MM.1S (cell line): ENCODE results near the gene ARF3.

Experiments
- DNase-seq: peaks from one replicate; pipeline ENCODE4 v3.0.0-alpha.2; 2015
- H2AFZ ChIP-seq: fragments of 300-600 bp; sonication (generic); 2 replicates; pipeline ENCODE4 v1.6.0; 2016; ENCODE audit warnings: antibody characterized with exemption, low read length
- H3F3A ChIP-seq: fragments of 300-600 bp; sonication (generic); 2 replicates; pipeline ENCODE4 v1.6.1; 2016; ENCODE audit warnings: mild to moderate bottlenecking, antibody characterized with exemption, low read length, moderate library complexity, mixed read lengths; ENCODE audit not compliant: insufficient read depth
- H3K27ac ChIP-seq: fragments of 300-600 bp; sonication (generic); 2 replicates; pipeline ENCODE4 v1.5.1; 2016; ENCODE audit warnings: mild to moderate bottlenecking, low read length
- H3K27me3 ChIP-seq: fragments of 300-600 bp; sonication (generic); replicated peaks from 2 replicates; pipeline ENCODE4 v1.6.0; 2016; ENCODE audit warnings: low read length; ENCODE audit not compliant: insufficient read depth
- H3K36me3 ChIP-seq: fragments of 300-600 bp; sonication (generic); replicated peaks from 2 replicates; pipeline ENCODE4 v1.6.1; 2016; ENCODE audit warnings: mild to moderate bottlenecking, low read length, mixed read lengths; ENCODE audit not compliant: insufficient read depth
- H3K4me1 ChIP-seq: fragments of 300-600 bp; sonication (generic); 2 replicates; pipeline ENCODE4 v1.6.1; 2016; ENCODE audit warnings: low read length, mixed read lengths
- H3K4me2 ChIP-seq: fragments of 300-600 bp; sonication (generic); 2 replicates; pipeline ENCODE4 v1.6.0; 2016; ENCODE audit warnings: low read depth, low read length
- H3K4me3 ChIP-seq: fragments of 300-600 bp; sonication (generic); 2 replicates; pipeline ENCODE4 v1.5.1; 2016; ENCODE audit warnings: low read length, mixed read lengths
- H3K79me2 ChIP-seq: fragments of 300-600 bp; sonication (generic); 2 replicates; pipeline ENCODE4 v1.6.1; 2016; ENCODE audit warnings: mixed run types, low read length, mixed read lengths
- H3K9ac ChIP-seq: fragments of 300-600 bp; sonication (generic); 2 replicates; pipeline ENCODE4 v1.6.1; 2016; ENCODE audit warnings: low read length, mixed read lengths
- H3K9me2 ChIP-seq: fragments of 300-600 bp; sonication (generic); replicated peaks from 2 replicates; pipeline ENCODE4 v1.6.1; 2016; ENCODE audit warnings: mild to moderate bottlenecking, low read length, mixed read lengths; ENCODE audit not compliant: insufficient read depth
- H3K9me3 ChIP-seq: fragments of 300-600 bp; sonication (generic); replicated peaks from 2 replicates; pipeline ENCODE4 v1.6.1; 2016; ENCODE audit warnings: mild to moderate bottlenecking, low read length, mixed read lengths; ENCODE audit not compliant: insufficient read depth
- H4K20me1 ChIP-seq: fragments of 300-600 bp; sonication (generic); 2 replicates; pipeline ENCODE4 v1.6.1; 2016; ENCODE audit warnings: mild to moderate bottlenecking, low read length, moderate library complexity, mixed read lengths; ENCODE audit not compliant: insufficient read depth
- EZH2 ChIP-seq: fragments of 300-600 bp; sonication (generic); optimal IDR thresholded peaks from 2 replicates; pipeline ENCODE3; 2017; ENCODE audit warnings: low read depth, mild to moderate bottlenecking, antibody characterized with exemption, low read length, mixed read lengths
- EZH2phosphoT487 ChIP-seq: fragments of 300-600 bp; sonication (generic); IDR thresholded peaks from 2 replicates; pipeline ENCODE4 v1.6.1; 2018; ENCODE audit warnings: antibody characterized with exemption, low read length
- TF ChIP-seq, protein P1 (sequence below): fragments of 300-600 bp; sonication (generic); IDR thresholded peaks from 2 replicates; pipeline ENCODE4 v1.5.1; 2016; ENCODE audit warnings: antibody characterized with exemption, low read length, mixed read lengths

Gene ARF3

DNA sequence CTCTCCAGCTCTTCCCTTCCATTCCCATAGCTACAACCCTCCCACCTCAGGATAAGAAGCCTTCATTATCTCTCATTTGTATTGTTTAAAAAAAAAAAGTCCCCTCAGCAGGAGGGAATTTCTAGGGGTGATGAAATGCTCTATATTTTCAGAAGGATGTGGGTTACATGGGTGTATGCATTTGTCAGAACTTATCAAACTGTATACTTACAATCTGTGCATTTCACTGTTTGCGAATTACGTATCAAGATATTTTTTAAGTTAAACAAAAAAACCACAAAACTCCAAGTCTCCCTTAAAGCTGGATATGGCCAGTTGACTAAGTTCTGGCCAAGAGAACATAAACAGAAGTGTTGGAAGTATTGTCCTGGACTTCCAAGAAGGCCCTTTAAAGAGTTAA, 30.0 kb downstream of the ARF3 start:
- Histone ChIP-seq H3K9ac (no peak overlapping the region), H3K4me1 (peaks cover 4% of the 10 kb centered on the region), H3K27ac (no peak overlapping the region), H3K4me3 (no peak overlapping the region), H4K20me1 (no peaks in the 10 kb centered on the region), H3K27me3 (no peaks in the 10 kb centered on the region), H3K4me2 (no peak overlapping the region), H3K36me3 (no peaks in the 10 kb centered on the region), H3K9me3 (no peaks in the 10 kb centered on the region), H3K9me2 (no peaks in the 10 kb centered on the region), H3K79me2 (peaks cover 15% of the 10 kb centered on the region), H2AFZ (no peak overlapping the region), H3F3A (0 out of 2 replicates have a peak, but pooled peaks cover 4% of the 10 kb centered on the region)
- TF ChIP-seq, protein P1, sequence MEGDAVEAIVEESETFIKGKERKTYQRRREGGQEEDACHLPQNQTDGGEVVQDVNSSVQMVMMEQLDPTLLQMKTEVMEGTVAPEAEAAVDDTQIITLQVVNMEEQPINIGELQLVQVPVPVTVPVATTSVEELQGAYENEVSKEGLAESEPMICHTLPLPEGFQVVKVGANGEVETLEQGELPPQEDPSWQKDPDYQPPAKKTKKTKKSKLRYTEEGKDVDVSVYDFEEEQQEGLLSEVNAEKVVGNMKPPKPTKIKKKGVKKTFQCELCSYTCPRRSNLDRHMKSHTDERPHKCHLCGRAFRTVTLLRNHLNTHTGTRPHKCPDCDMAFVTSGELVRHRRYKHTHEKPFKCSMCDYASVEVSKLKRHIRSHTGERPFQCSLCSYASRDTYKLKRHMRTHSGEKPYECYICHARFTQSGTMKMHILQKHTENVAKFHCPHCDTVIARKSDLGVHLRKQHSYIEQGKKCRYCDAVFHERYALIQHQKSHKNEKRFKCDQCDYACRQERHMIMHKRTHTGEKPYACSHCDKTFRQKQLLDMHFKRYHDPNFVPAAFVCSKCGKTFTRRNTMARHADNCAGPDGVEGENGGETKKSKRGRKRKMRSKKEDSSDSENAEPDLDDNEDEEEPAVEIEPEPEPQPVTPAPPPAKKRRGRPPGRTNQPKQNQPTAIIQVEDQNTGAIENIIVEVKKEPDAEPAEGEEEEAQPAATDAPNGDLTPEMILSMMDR: no peak
- TF ChIP-seq EZH2phosphoT487: no peak
- DNase-seq: no peak

DNA sequence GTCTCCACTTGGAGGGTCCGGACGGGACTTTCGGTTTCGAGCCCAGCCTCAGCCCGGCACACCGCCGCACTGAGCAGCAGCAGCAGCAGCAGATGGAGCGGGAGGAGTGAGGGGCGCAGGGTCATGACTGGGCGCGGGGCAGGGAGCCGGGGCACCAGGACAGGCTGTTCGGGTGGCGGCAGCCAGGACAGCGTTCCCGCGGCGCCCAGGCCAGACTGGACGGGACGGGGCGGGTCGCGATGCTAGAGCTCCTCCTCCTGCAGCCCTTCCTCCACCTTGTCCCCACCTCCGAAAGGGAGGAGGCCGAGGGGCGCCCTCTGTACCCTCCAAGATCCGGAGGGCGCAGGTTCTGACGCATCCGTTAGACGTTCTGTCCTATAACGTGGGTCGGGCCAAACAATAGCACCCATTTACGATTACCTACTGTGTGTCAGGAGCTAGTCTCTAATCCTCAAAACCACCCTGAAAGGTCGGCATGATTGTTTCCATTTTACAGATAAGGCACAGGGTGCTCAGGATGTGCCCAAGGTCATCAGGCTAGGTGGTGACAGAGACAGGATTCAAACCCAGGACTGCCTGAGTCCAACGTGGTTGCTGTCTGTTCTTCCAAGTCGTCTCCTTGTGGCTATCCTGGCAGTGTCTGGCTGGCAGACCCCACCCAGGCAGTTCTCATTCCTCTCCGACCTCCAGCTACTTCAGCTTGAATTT, 31.8 kb downstream of the ARF3 start, which contains the start of gene FKBP11:
TSS of gene FKBP11 (minus strand) at position 189 of the 708 bp plus-strand sequence. CDS start at position 125, 64 bp downstream.
- TF ChIP-seq EZH2phosphoT487: no peak
- TF ChIP-seq EZH2: no peak
- TF ChIP-seq, protein P1: no peak
- Histone ChIP-seq H3K79me2 (peaks cover 15% of the 10 kb centered on the region), H3F3A (0 out of 2 replicates have a peak, but pooled peaks cover 4% of the 10 kb centered on the region), H3K9me2 (no peaks in the 10 kb centered on the region), H3K27me3 (no peaks in the 10 kb centered on the region), H3K4me1 (peaks cover 4% of the 10 kb centered on the region), H3K4me3 (peak within 1 kb of the TSS; percentile 99), H3K27ac (peak within 1 kb of the TSS; percentile 52; the same call in 1 of the 2 replicates), H3K9ac (peak within 1 kb of the TSS; percentile 97), H2AFZ (peak within 1 kb of the TSS; percentile 96), H3K36me3 (no peaks in the 10 kb centered on the region), H4K20me1 (no peaks in the 10 kb centered on the region), H3K4me2 (peak within 1 kb of the TSS; percentile 92), H3K9me3 (no peaks in the 10 kb centered on the region)
- DNase-seq: peak; percentile 60

GRCh38 chr12:48924617-48925303, 32.5 kb downstream of the ARF3 start:
- H3F3A ChIP-seq: 0 out of 2 replicates have a peak, but pooled peaks cover 4% of the 10 kb centered on the region
- TF ChIP-seq EZH2 (no peak), EZH2phosphoT487 (no peak)
- TF ChIP-seq, protein P1: peak; percentile 85
- peak overlapping the region; percentile 96 for H2AFZ ChIP-seq
- H3K27ac ChIP-seq: peak overlapping the region; percentile 52; the same call in 1 of the 2 replicates
- H3K27me3 ChIP-seq: no peaks in the 10 kb centered on the region
- peaks cover 15% of the 10 kb centered on the region for H3K79me2 ChIP-seq
- peaks cover 4% of the 10 kb centered on the region for H3K4me1 ChIP-seq
- no peaks in the 10 kb centered on the region for H3K36me3 ChIP-seq
- peak overlapping the region; percentile 92 for H3K4me2 ChIP-seq
- peak overlapping the region; percentile 99 for H3K4me3 ChIP-seq
- peak overlapping the region; percentile 97 for H3K9ac ChIP-seq
- no peaks in the 10 kb centered on the region for H3K9me2 ChIP-seq
- no peaks in the 10 kb centered on the region for H4K20me1 ChIP-seq
- DNase-seq: peak; percentile 79
- no peaks in the 10 kb centered on the region for H3K9me3 ChIP-seq
